NCI-H2196 (cell line): ENCODE results near the gene COL15A1.

Experiments used
- DNase-seq: peaks from one replicate; lab custom pipeline; 2025; ENCODE audit not compliant: unreplicated experiment; lab: John Stamatoyannopoulos, UW

COL15A1 gene

GRCh38 chr9:98915599-98915998 is 28.1 kb upstream of the COL15A1 start:
- no peak for DNase-seq

DNA sequence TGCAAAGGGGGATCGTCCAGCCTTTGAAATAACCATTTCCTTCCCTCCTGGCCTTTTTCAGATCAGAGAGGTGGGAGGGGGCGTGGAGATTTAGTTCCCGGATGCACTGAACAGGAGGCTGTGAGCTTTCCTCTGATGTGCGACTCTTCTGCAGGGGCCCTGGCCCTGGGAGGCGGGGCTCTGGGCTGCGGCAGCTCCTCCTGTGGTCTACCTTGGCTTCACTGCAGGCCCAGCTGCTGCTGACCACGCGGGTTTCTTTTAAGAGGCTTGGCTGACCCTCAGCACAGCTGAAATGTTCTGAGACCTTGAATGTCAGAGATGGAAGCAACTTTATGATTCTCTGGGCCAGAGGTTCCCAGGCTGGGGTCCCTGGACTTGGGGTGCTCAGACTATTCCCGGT is 27.0 kb upstream of the COL15A1 start:
- DNase-seq: no peak

GRCh38 chr9:98917746-98918487 is 25.8 kb upstream of the COL15A1 start:
- no peak for DNase-seq

- DNase-seq: no peak
These were observed 22.0 kb upstream of the COL15A1 start for GRCh38 chr9:98921732-98922131.

DNA sequence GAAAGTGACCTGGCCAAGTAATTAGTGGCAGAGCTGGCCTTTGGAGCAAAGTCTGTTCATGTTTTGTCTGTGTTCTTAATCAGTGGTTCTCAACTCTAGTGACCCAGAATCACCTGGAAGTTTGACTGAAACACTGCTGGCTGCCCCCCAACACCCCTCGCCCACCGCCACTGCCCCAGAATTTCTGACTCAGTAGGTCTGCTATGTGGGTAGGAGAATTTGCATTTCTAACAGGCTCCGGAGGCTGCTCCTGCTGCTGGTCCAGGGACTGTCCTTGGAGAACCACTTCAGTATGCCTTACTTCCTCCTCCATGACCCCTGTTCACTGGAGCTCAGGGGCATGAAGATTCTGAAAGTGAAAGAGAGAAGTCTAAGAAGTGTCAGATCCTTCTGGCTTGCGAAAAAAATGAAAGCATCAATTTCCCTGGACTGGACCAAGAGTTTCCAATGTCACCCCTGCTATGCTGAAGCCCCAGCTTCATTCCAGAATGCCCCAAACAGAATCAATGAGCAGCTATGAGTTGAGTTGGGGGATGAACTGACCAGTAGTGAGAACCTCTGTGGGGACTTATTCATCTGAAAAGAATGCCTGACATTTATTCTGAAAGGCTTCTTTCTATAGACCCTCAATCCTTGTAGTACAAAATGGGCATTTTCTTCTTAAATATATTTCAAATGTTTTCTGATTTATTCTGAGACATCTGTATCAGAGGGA is 20.8 kb upstream of the COL15A1 start:
- DNase-seq: no peak

DNA sequence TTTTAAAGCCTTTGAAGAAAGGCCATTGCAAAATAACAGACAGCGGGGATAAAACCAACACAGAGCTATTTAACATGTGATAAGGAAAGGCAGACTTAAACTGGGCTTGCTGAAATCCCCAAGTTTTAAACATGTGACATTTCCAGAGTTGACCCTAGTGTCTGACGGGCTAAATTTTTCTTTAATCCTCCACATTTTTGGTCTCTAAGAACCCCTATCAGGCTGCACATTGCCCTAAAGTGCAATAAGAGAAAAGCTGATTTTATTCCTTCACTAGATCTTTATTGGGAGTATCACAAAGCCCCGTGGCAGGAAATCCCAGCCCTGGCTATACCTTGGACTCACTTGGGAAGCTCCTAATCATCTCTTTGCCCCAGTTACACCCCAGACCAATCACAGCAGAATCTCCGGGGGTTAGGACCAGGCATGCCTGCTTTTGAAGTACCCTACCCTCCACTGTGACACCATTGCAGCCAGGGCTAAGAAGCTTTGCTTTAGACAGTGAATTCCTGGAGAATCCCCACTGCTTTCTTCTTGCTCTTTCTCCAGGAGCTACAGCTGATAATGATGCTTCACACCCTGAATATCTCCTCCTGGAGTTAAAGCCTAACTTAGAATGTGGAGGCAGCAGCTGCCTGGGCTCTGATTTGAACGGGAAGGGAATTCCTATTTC is 20.1 kb upstream of the COL15A1 start:
- DNase-seq: no peak

DNA sequence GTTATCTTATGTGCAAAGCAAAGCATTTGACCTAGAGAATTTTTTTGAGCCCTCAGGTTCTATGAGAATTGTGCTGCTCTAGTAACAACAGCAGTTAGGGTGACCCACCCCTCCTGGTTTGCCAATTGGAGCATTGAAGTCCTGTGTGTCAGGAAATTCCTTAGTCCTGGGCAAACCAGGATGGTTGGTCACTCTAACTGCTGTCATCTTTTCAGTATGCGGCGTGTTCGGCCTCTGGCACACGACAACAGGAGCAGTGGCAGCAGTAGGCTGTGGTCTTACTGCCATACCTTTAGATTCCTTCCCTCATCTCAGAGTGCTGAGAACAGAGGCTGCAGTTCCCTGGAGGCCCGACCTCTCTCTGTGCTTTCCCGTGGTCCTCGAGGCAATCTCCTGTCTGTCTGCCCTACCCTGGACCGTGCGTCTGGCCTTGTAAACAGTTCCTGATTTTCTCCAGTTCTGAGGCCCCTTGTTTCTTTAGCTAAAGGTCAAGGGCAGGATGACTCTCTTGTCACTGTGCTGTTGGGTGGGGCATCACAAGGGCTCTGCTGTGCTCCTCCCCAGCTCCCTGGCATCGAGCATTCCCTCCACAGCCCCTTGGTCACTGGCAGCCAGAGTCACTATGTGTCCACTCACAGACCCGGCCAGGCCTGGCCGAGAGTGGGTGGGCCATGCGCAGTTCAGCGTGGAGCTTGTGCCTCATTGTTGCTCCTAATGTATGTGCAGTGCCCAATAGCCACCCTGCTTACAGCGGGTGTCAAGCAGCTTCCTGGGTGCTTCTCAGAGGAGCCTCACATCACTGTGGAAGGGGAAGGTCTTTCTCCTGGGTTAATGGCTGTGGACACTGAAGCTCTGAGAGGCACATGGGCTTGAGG is 18.5 kb upstream of the COL15A1 start:
- no peak for DNase-seq

GRCh38 chr9:98925956-98926355 is 17.8 kb upstream of the COL15A1 start:
- no peak for DNase-seq

DNA sequence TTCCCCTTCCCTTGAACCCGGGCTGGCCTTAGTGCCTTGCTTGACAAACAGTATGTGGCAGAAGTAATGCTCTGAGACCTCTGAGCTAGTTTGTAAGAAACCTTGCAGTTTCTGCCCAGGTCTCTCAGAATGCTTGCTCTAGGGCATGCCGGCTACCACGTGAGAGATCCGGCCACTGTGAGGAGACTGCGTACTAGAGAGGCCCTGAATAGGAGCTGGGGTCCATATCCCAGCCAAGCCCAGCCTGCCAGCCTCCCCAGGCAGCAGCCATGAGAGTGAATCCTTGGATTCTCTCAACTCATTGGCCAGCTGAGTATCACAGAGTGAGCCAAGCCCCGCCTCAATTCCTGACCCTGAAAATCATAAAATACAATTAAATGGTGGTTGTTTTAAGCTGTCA is 16.0 kb upstream of the COL15A1 start:
- no peak for DNase-seq

GRCh38 chr9:98929071-98929470 is 14.6 kb upstream of the COL15A1 start:
- DNase-seq: no peak

DNA sequence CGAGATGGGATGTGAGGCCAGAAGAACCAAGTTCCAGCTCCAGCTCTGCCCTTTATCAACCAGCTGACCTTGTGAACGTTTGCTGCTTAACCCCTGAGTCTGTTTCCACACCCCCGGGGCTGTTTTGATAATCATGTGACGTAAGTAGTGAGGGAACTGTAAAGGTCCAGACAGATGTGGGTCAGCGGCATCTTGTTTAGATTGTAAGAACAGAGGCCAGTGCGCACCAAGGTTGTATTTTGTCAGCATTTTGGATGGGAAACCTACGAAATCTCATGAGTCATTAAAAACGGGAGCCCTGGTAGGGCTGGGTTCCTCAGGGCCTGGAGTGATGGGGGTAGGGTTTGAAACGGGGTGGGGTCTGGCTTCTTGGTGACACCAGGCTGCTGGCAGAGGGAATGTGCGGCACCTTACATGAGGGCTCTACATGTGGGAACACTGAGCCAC is 13.8 kb upstream of the COL15A1 start:
- DNase-seq: no peak

DNA sequence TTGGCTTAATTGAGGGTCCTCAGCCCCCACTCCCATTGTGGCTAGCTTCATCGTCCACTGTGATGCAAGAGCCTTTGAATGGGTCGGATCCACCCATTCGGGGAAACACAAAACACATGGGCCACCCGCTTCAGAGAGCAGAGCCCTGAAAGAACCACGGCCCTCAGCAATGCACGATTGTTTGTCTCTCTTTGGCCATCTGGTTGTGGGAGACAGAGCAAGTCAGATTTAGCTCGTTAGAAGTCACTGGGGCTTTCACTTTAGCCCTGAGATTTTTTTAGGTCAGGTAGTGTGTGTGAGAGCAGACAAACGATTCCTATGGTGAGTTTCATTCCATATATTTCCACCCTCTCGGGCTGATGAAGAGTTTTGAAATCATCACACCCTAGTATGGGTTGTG is 12.9 kb upstream of the COL15A1 start:
- DNase-seq: no peak

GRCh38 chr9:98931600-98932389 is 11.9 kb upstream of the COL15A1 start:
- DNase-seq: no peak

GRCh38 chr9:98933185-98933584 is 10.5 kb upstream of the COL15A1 start:
- no peak for DNase-seq

DNA sequence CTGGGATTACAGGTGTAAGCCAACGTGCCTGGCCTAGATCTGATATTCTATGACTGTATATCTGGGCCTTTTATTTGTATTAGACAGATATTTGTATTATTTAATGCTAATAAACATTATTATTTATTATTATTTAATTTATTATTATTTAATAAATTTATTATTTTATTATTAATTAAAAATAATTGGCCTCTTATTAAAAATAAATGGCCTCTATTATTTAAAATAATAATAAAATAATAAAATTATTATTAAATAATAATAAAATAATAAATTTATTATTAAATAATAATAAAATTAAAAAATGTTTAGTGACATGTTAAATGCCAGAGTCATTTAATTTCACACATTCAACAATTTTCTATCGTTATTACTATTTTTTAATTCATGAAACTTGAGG is 9.8 kb upstream of the COL15A1 start:
- DNase-seq: no peak

- DNase-seq: no peak
These were observed 8.6 kb upstream of the COL15A1 start for GRCh38 chr9:98935071-98935505.

GRCh38 chr9:98940276-98940675 is 3.4 kb upstream of the COL15A1 start:
- no peak for DNase-seq

DNA sequence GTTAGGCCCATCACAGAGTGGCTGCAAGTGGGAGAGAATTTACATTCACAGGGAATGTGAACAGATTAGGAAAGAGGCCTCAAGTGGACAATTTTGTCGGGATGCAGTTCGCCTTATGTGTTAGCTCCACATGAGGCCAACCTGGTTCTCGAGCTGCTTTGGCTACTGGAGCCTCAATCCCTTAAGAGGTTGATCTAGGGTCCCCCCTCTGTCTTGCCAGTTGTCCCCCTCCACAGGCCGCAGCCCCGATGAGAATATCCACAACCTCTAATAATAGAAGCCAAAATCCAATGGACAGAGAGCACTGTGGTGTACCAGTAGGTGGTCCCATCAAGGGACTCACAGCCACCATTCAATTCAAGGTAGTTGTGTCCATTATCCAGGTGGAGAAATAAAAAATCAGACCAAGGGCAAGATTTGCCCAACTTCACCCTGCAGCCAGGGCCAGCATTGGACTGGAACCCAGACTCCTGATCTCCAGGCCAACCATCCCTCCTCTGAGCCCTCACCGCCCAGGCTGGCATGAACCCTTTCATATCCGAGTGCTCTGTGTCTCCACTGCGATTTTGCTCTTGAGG is 1.7 kb upstream of the COL15A1 start:
- DNase-seq: no peak

DNA sequence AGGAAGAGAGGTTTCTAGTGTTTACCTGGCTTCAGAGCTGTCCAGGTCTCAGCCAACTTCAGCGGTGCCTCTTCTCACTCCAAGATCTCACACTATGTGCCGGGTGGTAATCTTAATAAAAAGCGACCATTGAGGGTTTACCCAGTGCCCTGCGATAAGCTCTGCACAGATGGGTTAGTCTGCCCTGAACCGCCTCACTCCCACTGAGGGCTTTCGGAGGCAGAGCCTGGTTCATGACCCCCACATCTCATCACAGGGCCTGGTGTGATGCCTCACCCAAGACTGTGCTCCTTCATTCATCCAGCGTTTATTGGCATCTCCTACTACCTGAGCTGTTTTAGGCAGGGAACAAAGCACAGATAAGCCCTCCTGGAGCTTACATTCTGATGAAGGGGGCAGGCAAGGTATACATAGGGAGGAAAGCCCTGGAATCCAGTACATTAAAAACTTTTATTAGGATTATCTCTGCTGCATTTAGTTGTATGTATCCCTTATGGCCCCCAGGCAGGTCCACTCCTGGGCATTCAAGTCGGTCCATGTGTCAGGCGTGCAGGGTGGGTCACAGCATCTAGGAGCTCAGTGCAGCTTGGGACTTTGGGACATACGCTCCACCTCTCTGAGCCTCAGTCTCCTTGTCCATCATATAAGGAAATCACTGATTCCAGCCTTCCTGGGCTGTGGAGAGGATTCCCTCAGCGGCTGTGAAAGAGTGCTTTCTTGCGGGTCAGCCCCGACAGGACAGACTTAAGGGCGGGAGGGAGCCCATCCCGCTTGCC is 613 bp upstream of the COL15A1 start:
- no peak for DNase-seq
